DND-41 (cell line): Measurements from ENCODE around the gene DGCR6.
"Not testable (repeated sequence)": the region's sequence is repeated elsewhere in the genome, so short reads cannot be mapped to it uniquely, and the experiment has no call there.

Experiments
- ATAC-seq: fragments of 200-7000 bp; cut with Tn5 transposase; 3 replicates; pipeline ENCODE4 v1.9.1; 2021; ENCODE audit warnings: low read depth; ENCODE audit not compliant: insufficient read depth
- DNase-seq: peaks from one replicate; pipeline ENCODE4 v3.0.0-alpha.2; 2020
- H2AFZ ChIP-seq: 2 replicates; pipeline ENCODE4 v1.6.0; 2012; ENCODE audit warnings: low read depth, low read length
- H3K27ac ChIP-seq: 2 replicates; pipeline ENCODE4 v1.5.1; 2012; ENCODE audit warnings: low read length, inconsistent platforms
- H3K27me3 ChIP-seq: fragments of 200-600 bp; sonication (generic); 2 replicates; pipeline ENCODE4 v1.6.0; 2012; ENCODE audit warnings: low read length, mild to moderate bottlenecking, inconsistent platforms; ENCODE audit not compliant: insufficient read depth, poor library complexity
- H3K36me3 ChIP-seq: 2 replicates; pipeline ENCODE4 v1.5.1; 2012; ENCODE audit warnings: low read length, inconsistent platforms; ENCODE audit not compliant: insufficient read depth
- H3K4me1 ChIP-seq: 2 replicates; pipeline ENCODE4 v1.5.1; 2012; ENCODE audit warnings: mild to moderate bottlenecking, low read length; ENCODE audit not compliant: insufficient read depth
- H3K4me2 ChIP-seq: 2 replicates; pipeline ENCODE4 v1.6.0; 2012; ENCODE audit warnings: mild to moderate bottlenecking, moderate library complexity, low read length, inconsistent platforms; ENCODE audit not compliant: insufficient read depth
- H3K4me3 ChIP-seq, 2 experiments: fragments of 200-600 bp in 1 of 2; shearing (Covaris generic) in 1 of 2; 2 replicates each; pipeline ENCODE4 v1.5.1; 2012 to 2016; ENCODE audit warnings: inconsistent platforms in 2 of 2, low read length in 2 of 2, mild to moderate bottlenecking in 2 of 2, low read depth in 1 of 2, moderate library complexity in 1 of 2
- H3K79me2 ChIP-seq: 2 replicates; pipeline ENCODE4 v1.6.0; 2012; ENCODE audit warnings: low read length, inconsistent platforms; ENCODE audit not compliant: insufficient read depth
- H3K9ac ChIP-seq: 2 replicates; pipeline ENCODE4 v1.6.0; 2012; ENCODE audit warnings: low read depth, mild to moderate bottlenecking, inconsistent platforms, low read length, moderate library complexity
- H3K9me3 ChIP-seq: 2 replicates; pipeline ENCODE4 v1.5.1; 2012; ENCODE audit warnings: low read length, moderate library complexity, mild to moderate bottlenecking, inconsistent platforms; ENCODE audit not compliant: insufficient read depth, severe bottlenecking
- H4K20me1 ChIP-seq: 2 replicates; pipeline ENCODE4 v1.6.0; 2012; ENCODE audit warnings: low read length; ENCODE audit not compliant: insufficient read depth
- CTCF ChIP-seq: IDR thresholded peaks from 2 replicates; pipeline ENCODE4 v1.5.1; 2012; ENCODE audit warnings: borderline replicate concordance, low read length, moderate library complexity, mild to moderate bottlenecking; ENCODE audit not compliant: poor library complexity, severe bottlenecking; ENCODE audit errors: extremely low read depth
- EZH2 ChIP-seq: IDR thresholded peaks from 3 replicates; pipeline ENCODE4 v1.6.1; 2012; ENCODE audit warnings: borderline replicate concordance, low read depth, mild to moderate bottlenecking, moderate library complexity, low read length, inconsistent platforms; ENCODE audit not compliant: severe bottlenecking

Gene DGCR6

GRCh38 chr22:18954303-18954989 is 48.3 kb downstream of the DGCR6 start:
- not testable (repeated sequence) for H4K20me1 ChIP-seq, H3K9me3 ChIP-seq, H2AFZ ChIP-seq, H3K4me1 ChIP-seq, H3K9ac ChIP-seq, H3K4me3 ChIP-seq, H3K79me2 ChIP-seq, H3K4me2 ChIP-seq, H3K36me3 ChIP-seq, H3K27me3 ChIP-seq, H3K27ac ChIP-seq
- peak; percentile 61 for ATAC-seq
- DNase-seq: peak; percentile 61
- TF ChIP-seq CTCF: peak; percentile 83

DNA sequence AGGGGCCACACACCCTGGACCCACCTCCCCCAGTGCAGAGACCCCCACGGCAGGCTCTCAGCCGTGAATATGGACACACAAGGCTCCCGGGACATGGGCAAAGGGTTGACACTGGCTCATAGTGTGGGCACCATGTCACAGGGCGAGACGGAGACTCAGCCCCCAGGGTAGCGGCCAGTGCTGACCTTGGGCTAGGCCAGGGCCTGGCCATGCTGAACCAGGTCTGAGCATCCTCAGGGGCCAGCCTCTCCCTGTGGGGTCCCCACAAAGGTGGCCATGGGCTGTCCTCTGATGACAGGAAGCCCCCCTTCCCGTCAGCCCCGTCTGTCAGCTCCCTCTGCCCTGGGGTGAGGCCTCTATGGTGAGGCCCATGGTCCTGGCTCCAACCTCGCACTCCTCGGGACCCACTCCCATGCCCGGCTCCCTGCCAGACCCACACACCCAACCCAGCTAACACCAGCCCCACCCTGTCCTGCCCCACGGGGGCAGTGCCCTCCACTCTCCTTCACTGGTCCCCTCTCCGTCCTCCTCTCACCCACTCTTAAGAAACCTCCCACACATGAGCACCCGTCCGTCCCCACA is 49.0 kb downstream of the DGCR6 start:
- Histone ChIP-seq H2AFZ (no peak overlapping the region), H3K9me3 (no peaks in the 10 kb centered on the region), H3K4me1 (peaks cover 12% of the 10 kb centered on the region), H3K27ac (no peak overlapping the region), H3K9ac (no peak overlapping the region), H4K20me1 (no peaks in the 10 kb centered on the region), H3K27me3 (no peaks in the 10 kb centered on the region), H3K79me2 (no peaks in the 10 kb centered on the region), H3K4me3 (no peak overlapping the region), H3K36me3 (no peaks in the 10 kb centered on the region), H3K4me2 (no peak overlapping the region)
- no peak for TF ChIP-seq EZH2
- no peak for TF ChIP-seq CTCF
- ATAC-seq (no peak), DNase-seq (no peak)

GRCh38 chr22:18955696-18956095 is 49.6 kb downstream of the DGCR6 start:
- TF ChIP-seq EZH2 (no peak), CTCF (no peak)
- no peaks in the 10 kb centered on the region for H3K27me3 ChIP-seq
- H2AFZ ChIP-seq: no peak overlapping the region
- H3K4me3 ChIP-seq: no peak overlapping the region
- no peaks in the 10 kb centered on the region for H4K20me1 ChIP-seq
- H3K4me2 ChIP-seq: no peak overlapping the region
- ATAC-seq (no peak), DNase-seq (no peak)
- peaks cover 12% of the 10 kb centered on the region for H3K4me1 ChIP-seq
- no peaks in the 10 kb centered on the region for H3K36me3 ChIP-seq
- no peak overlapping the region for H3K27ac ChIP-seq
- H3K9me3 ChIP-seq: no peaks in the 10 kb centered on the region
- H3K9ac ChIP-seq: no peak overlapping the region
- no peaks in the 10 kb centered on the region for H3K79me2 ChIP-seq

GRCh38 chr22:18956121-18956895 is 50.2 kb downstream of the DGCR6 start:
- H3K4me1 ChIP-seq: peaks cover 12% of the 10 kb centered on the region
- not testable (repeated sequence) for H3K79me2 ChIP-seq, ATAC-seq, H3K36me3 ChIP-seq, H3K4me2 ChIP-seq, H3K27ac ChIP-seq, H3K4me3 ChIP-seq, DNase-seq, H3K9ac ChIP-seq, H2AFZ ChIP-seq, H4K20me1 ChIP-seq, H3K27me3 ChIP-seq, H3K9me3 ChIP-seq

GRCh38 chr22:18956956-18957355 is 50.8 kb downstream of the DGCR6 start:
- ATAC-seq, H3K27me3 ChIP-seq, H3K9ac ChIP-seq, H3K4me3 ChIP-seq, H3K36me3 ChIP-seq, H3K9me3 ChIP-seq, H3K4me2 ChIP-seq, H3K79me2 ChIP-seq, DNase-seq, H2AFZ ChIP-seq, H4K20me1 ChIP-seq, H3K27ac ChIP-seq: not testable (repeated sequence)
- H3K4me1 ChIP-seq: peaks cover 12% of the 10 kb centered on the region
